Gastroesophageal sphincter (tissue), 3 donors: ENCODE measurements around the gene CTIF.

Experiments used
- CTCF ChIP-seq, 4 experiments: fragments of 200-600 bp in 2 of 4; fragments of 450-650 bp in 2 of 4; sonication (generic) in 1 of 4; IDR thresholded peaks; one replicate each; pipeline ENCODE4 v1.5.1; 2017 to 2019; ENCODE audit warnings: antibody characterized with exemption in 4 of 4, mild to moderate bottlenecking in 2 of 4, moderate library complexity in 2 of 4
- EP300 ChIP-seq: sonication (generic); formaldehyde crosslinking; IDR thresholded peaks from one replicate; pipeline ENCODE4 v1.6.1; 2017; ENCODE audit warnings: antibody characterized with exemption, mild to moderate bottlenecking
- POLR2A ChIP-seq, 2 donors: fragments of 450-650 bp; IDR thresholded peaks; one replicate each; pipeline ENCODE4 v1.6.1; 2017; ENCODE audit warnings: antibody characterized with exemption in 2 of 2, mild to moderate bottlenecking in 2 of 2, moderate library complexity in 1 of 2

GRCh38 chr18:48742706-48743475 is 204.1 kb downstream of the CTIF start:
- TF ChIP-seq POLR2A (IDR thresholded peaks at IDR 0.05), result no peak
- no peak for TF ChIP-seq CTCF (IDR thresholded peaks at IDR 0.05)
- TF ChIP-seq EP300, result no peak
